Testis (tissue), 3 donors: ENCODE measurements around the gene SIRT7. TPM values are rescaled to one million over a fixed set of nuclear protein-coding genes. Genes with fewer than 3 reads are reported as not detected.

Experiments used
- DNase-seq: peaks from one replicate; pipeline ENCODE4 v3.0.0-alpha.2; 2019
- H3K27ac ChIP-seq, 2 donors: fragments of 200-600 bp; sonication (generic); one replicate each; pipeline ENCODE4 v1.5.1; 2019
- H3K27me3 ChIP-seq: fragments of 200-600 bp; sonication (generic); one replicate; pipeline ENCODE4 v1.5.1; 2019
- H3K36me3 ChIP-seq: fragments of 200-600 bp; sonication (generic); one replicate; pipeline ENCODE4 v1.5.1; 2017; ENCODE audit warnings: low read depth; ENCODE audit errors: missing control alignments
- H3K4me1 ChIP-seq: fragments of 200-600 bp; sonication (generic); one replicate; pipeline ENCODE4 v1.5.1; 2019
- H3K4me3 ChIP-seq, 2 donors: fragments of 200-600 bp; sonication (generic); one replicate each; pipeline ENCODE4 v1.5.1; 2017 to 2019
- H3K9me3 ChIP-seq: fragments of 200-600 bp; sonication (generic); one replicate; pipeline ENCODE4 v1.5.1; 2017
- CTCF ChIP-seq, 3 experiments: fragments of 450-650 bp in 2 of 3; fragments of 200-600 bp in 1 of 3; sonication (generic) in 1 of 3; IDR thresholded peaks; one replicate each; pipeline ENCODE4 v1.5.1; 2016 to 2019; ENCODE audit warnings: antibody characterized with exemption in 3 of 3, mild to moderate bottlenecking in 2 of 3, moderate library complexity in 1 of 3
- POLR2A ChIP-seq: fragments of 450-650 bp; IDR thresholded peaks from one replicate; pipeline ENCODE4 v1.6.1; 2017; ENCODE audit warnings: antibody characterized with exemption, mild to moderate bottlenecking, moderate library complexity
- WGBS, 2 donors: methylation state at CpG; one replicate each; pipeline ENCODE4 v1.1.5; 2018; 5-methylcytosine and 5-hydroxymethylcytosine counted together
- intact Hi-C: fragments of 100-400 bp; cut with DNase I; formaldehyde crosslinking; loops from one replicate; pipeline ENCODE4 v1.15.1; 2023; ENCODE audit warnings: low total_unique reads
- polyA plus RNA-seq: library from polyadenylated mRNA; stranded (reverse); fragments of 350-450 nt; fragmentation: Illumina TruSeq; extraction: RNeasy Lipid Tissue Mini Kit (QIAGEN cat#74804); gene quantifications from one replicate; pipeline ENCODE4 v1.2.3, GENCODE V29; 2014; ENCODE audit warnings: low read depth, low replicate concordance; ENCODE audit not compliant: insufficient read depth
- total RNA-seq, 2 donors: library from RNA; depleted of rRNA; stranded (reverse); fragments of >200 nt; gene quantifications; one replicate each; pipeline ENCODE4 v1.2.3, GENCODE V29; 2016

Gene SIRT7
- total and polyA plus RNA-seq, 3 donors from 2014 or later, result 34.1 to 59.3 (median 48.4) TPM

GRCh38 chr17:81870981-81871386, 47.0 kb downstream of the SIRT7 start, which contains the start of gene ARHGDIA:
Gene ARHGDIA, minus strand, starts transcription at chr17:81871337. Its CDS starts 1,407 bp downstream, at chr17:81869930.
- H3K4me1 ChIP-seq, result peaks cover 48% of the 10 kb centered on the region
- WGBS, 2 donors, result 0% methylated on average over 27 of the region's 64 CpGs; no CpG with 5 or more reads in 1 of the 2 donors
- H3K27ac ChIP-seq, result peak within 1 kb of the TSS; percentile 95 to 99
- intact Hi-C loops, result no loop called here
- H3K27me3 ChIP-seq, result no peaks in the 10 kb centered on the region
- H3K9me3 ChIP-seq, result no peaks in the 10 kb centered on the region
- TF ChIP-seq CTCF (IDR thresholded peaks at IDR 0.05), result no peak
- TF ChIP-seq POLR2A, result no peak
- no peak for DNase-seq
- peak within 1 kb of the TSS; percentile 87 to 92 for H3K4me3 ChIP-seq
- H3K36me3 ChIP-seq, result no peaks in the 10 kb centered on the region

DNA sequence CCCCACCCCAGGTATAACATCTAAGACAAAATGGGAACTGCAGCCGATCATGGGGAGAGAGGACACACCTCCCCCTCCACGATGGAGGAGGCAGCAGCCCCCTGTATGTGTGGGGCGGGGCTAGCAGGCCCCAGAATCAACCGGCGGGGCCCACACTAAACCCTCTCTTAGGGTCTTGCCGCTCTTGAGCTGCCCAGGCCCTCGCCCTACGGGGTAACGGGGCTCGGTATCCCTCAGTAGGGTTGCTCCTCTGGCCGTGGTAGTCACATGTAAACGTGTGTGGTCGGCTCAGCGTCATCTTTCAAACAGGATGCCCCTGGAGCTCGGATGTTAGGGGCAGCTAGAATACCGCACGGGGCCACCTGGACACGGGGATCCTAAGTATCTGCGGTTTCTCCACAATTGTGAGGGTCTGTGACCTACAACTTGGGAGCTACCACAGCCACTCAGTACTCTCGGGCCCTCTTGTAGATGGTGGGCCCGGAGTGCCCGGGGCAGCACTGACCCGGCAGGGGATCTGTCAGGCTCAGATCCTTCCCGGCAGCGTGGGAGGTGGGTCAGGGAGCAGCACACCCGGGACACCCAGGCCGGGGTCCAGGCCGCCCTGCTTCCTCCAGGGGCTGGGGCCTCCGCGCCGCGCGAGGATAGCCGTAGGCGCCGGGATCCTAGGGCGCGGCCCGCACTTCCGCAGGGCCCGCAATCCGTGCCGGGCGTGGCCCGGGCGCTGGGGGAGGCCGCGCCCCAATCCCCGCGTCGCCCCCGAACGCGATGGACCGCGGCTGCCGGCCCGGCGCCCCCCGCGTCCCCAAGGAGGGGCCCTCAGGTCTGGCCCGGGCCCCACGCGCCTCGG, 47.6 kb downstream of the SIRT7 start:
- Histone ChIP-seq H3K9me3 (no peaks in the 10 kb centered on the region), H3K4me1 (peaks cover 51% of the 10 kb centered on the region), H3K27me3 (no peaks in the 10 kb centered on the region), H3K4me3 (peak overlapping the region; percentile 77 to 92), H3K27ac (peak overlapping the region; percentile 80 to 99), H3K36me3 (no peaks in the 10 kb centered on the region)
- TF ChIP-seq POLR2A (no peak), CTCF (IDR thresholded peaks at IDR 0.05) (no peak)
- peak; percentile 43 for DNase-seq
- 1 to 2% methylated on average over 9 to 49 of the region's 65 CpGs for WGBS, 2 donors
- intact Hi-C loops, result no loop called here

GRCh38 chr17:81869221-81870130, 48.5 kb downstream of the SIRT7 start:
- H3K4me3 ChIP-seq, result peak overlapping the region; percentile 77 to 92
- no peak for TF ChIP-seq POLR2A
- peak; percentile 83 to 94 (median 84) for TF ChIP-seq CTCF (IDR thresholded peaks at IDR 0.05)
- DNase-seq, result peak; percentile 47
- H3K36me3 ChIP-seq, result no peaks in the 10 kb centered on the region
- 25 to 32% methylated on average over 19 to 45 of the region's 52 CpGs for WGBS, 2 donors
- intact Hi-C loops, result no loop called here
- peak overlapping the region; percentile 80 to 99 for H3K27ac ChIP-seq
- peaks cover 51% of the 10 kb centered on the region for H3K4me1 ChIP-seq
- no peaks in the 10 kb centered on the region for H3K9me3 ChIP-seq
- H3K27me3 ChIP-seq, result no peaks in the 10 kb centered on the region

DNA sequence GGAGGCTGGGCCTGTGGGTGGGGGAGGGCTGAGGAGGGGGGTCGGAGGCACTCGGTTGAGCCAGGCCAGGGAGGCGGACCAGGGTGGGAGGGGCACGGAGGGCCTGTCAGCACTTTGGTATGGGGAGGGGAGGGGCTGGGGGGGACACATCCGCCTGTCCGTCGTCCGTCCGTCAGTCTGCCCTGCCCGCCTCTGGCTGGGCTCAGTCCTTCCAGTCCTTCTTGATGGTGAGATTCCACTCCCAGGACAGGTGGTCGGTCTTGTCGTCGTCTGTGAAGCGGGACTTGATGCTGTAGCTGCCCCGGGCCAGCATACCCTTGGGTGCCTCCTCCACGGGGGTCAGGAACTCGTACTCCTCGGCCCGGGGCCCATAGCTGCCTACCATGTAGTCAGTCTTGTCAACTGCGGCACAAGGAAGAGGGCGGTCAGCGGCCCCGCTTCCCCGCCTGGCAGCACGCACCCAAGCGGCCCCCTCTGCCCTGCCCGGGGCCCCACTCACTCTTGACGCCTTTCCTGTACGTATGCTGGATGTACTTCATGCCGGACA, 49.2 kb downstream of the SIRT7 start:
- H3K36me3 ChIP-seq, result no peaks in the 10 kb centered on the region

More for the DNA sequence above, 49.2 kb downstream of the SIRT7 start:
- Histone ChIP-seq H3K27me3 (no peaks in the 10 kb centered on the region), H3K9me3 (no peaks in the 10 kb centered on the region), H3K27ac (peak overlapping the region; percentile 31 to 99), H3K4me3 (no peak overlapping the region), H3K4me1 (peaks cover 51% of the 10 kb centered on the region)
- 39 to 55% methylated on average over 13 to 30 of the region's 30 CpGs for WGBS, 2 donors
- intact Hi-C loops, result no loop called here
- no peak for DNase-seq
- TF ChIP-seq POLR2A (no peak), CTCF (IDR thresholded peaks at IDR 0.05) (no peak)
